PC-9 (cell line): ENCODE data around the gene GREB1L. TPM values are rescaled to one million over a fixed set of nuclear protein-coding genes. Genes with fewer than 3 reads are reported as not detected.

Experiments
- BruUV-seq: library from RNA; stranded (reverse); fragments of 400-500 nt; replicated peaks from 2 replicates; lab custom pipeline; 2021; lab: Mats Ljungman, UMichigan
- CTCF ChIA-PET: fragments of 300-600 bp; sonication (Branson Sonifier 250); formaldehyde crosslinking; loops from one replicate; lab custom pipeline; 2022; ENCODE audit warnings: antibody characterized with exemption; lab: Charles Lee
- POLR2A ChIA-PET: fragments of 300-600 bp; sonication (Branson Sonifier 250); formaldehyde crosslinking; loops from one replicate; lab custom pipeline; 2022; ENCODE audit warnings: antibody characterized with exemption; ENCODE audit not compliant: unreplicated experiment; lab: Charles Lee
- DNase-seq, 2 experiments: peaks; one replicate each; pipeline versions ENCODE4 v3.0.0 to v3.0.0-alpha.2; 2015 to 2022; ENCODE audit warnings: mixed read lengths in 1 of 2
- H2AFZ ChIP-seq: fragments of 200-600 bp; sonication (generic); 2 replicates; pipeline ENCODE4 v1.8.1; 2017; ENCODE audit warnings: antibody characterized with exemption
- H3F3A ChIP-seq: fragments of 200-600 bp; sonication (generic); 2 replicates; pipeline ENCODE4 v1.8.1; 2017; ENCODE audit warnings: antibody characterized with exemption, mild to moderate bottlenecking, low read depth; ENCODE audit not compliant: insufficient read depth
- H3K27ac ChIP-seq: fragments of 200-600 bp; sonication (generic); 2 replicates; pipeline ENCODE4 v1.6.1; 2016; ENCODE audit warnings: mixed run types
- H3K27me3 ChIP-seq: fragments of 200-600 bp; sonication (generic); 2 replicates; pipeline ENCODE4 v1.6.1; 2016; ENCODE audit warnings: low read depth, mixed run types; ENCODE audit not compliant: insufficient read depth
- H3K36me3 ChIP-seq: fragments of 200-600 bp; sonication (generic); 2 replicates; pipeline ENCODE4 v1.6.1; 2016; ENCODE audit warnings: low read depth, mixed run types
- H3K4me1 ChIP-seq: fragments of 200-600 bp; sonication (generic); replicated peaks from 2 replicates; pipeline ENCODE4 v1.6.1; 2016; ENCODE audit warnings: mixed run types; ENCODE audit not compliant: insufficient read depth
- H3K4me2 ChIP-seq: fragments of 200-600 bp; sonication (generic); 2 replicates; pipeline ENCODE4 v1.6.1; 2017; ENCODE audit warnings: mixed run types
- H3K4me3 ChIP-seq: fragments of 200-600 bp; sonication (generic); 2 replicates; pipeline ENCODE4 v1.6.1; 2016; ENCODE audit warnings: mixed run types
- H3K79me2 ChIP-seq: fragments of 200-600 bp; sonication (generic); 2 replicates; pipeline ENCODE4 v1.6.1; 2017; ENCODE audit warnings: low read depth, mixed run types
- H3K9me2 ChIP-seq: fragments of 200-600 bp; sonication (generic); 2 replicates; pipeline ENCODE4 v1.8.1; 2017; ENCODE audit warnings: mild to moderate bottlenecking; ENCODE audit not compliant: insufficient read depth
- H3K9me3 ChIP-seq: fragments of 200-600 bp; sonication (generic); 2 replicates; pipeline ENCODE4 v1.8.1; 2016; ENCODE audit warnings: low read depth; ENCODE audit not compliant: insufficient read depth
- H4K20me1 ChIP-seq: fragments of 200-600 bp; sonication (generic); 2 replicates; pipeline ENCODE4 v1.8.1; 2017; ENCODE audit not compliant: insufficient read depth
- CTCF ChIP-seq: fragments of 200-600 bp; sonication (generic); conservative IDR thresholded peaks from 2 replicates; pipeline ENCODE4 v1.6.1; 2017; ENCODE audit warnings: mixed run types, antibody characterized with exemption, mild to moderate bottlenecking, moderate library complexity
- EZH2 ChIP-seq: fragments of 200-600 bp; sonication (generic); IDR thresholded peaks from 2 replicates; pipeline ENCODE4 v1.8.0; 2017; ENCODE audit warnings: antibody characterized with exemption, low read depth
- intact Hi-C: fragments of 100-400 bp; cut with micrococcal nuclease; formaldehyde crosslinking; loops from one replicate; pipeline ENCODE4 v1.10.0; 2022; ENCODE audit not compliant: unreplicated experiment
- total RNA-seq: library from RNA; stranded (reverse); gene quantifications from 2 replicates; pipeline ENCODE4 v1.2.3, GENCODE V29; 2021

GREB1L gene
- total RNA-seq, 1 experiment from 2014 or later: 6.0 TPM

GRCh38 chr18:21316296-21316695 lies 74.3 kb downstream of the GREB1L start:
- Histone ChIP-seq H3K9me3 (no peaks in the 10 kb centered on the region), H3K9me2 (no peaks in the 10 kb centered on the region), H2AFZ (no peak overlapping the region), H3K27me3 (no peaks in the 10 kb centered on the region), H3F3A (no peaks in the 10 kb centered on the region), H4K20me1 (no peaks in the 10 kb centered on the region), H3K4me3 (no peak overlapping the region), H3K4me1 (peaks cover 9% of the 10 kb centered on the region), H3K27ac (no peak overlapping the region), H3K36me3 (no peaks in the 10 kb centered on the region), H3K4me2 (no peak overlapping the region), H3K79me2 (no peaks in the 10 kb centered on the region)
- TF ChIP-seq EZH2 (no peak), CTCF (no peak)
- DNase-seq: no peak
- intact Hi-C loops: no loop called here
- POLR2A ChIA-PET: no interaction called here
- CTCF ChIA-PET: no interaction called here
- BruUV-seq: no TSS peak

- Histone ChIP-seq H3K4me1 (peaks cover 5% of the 10 kb centered on the region), H3K4me2 (no peak overlapping the region), H4K20me1 (no peaks in the 10 kb centered on the region), H3F3A (no peaks in the 10 kb centered on the region), H3K9me2 (no peaks in the 10 kb centered on the region), H3K79me2 (no peaks in the 10 kb centered on the region), H3K27me3 (no peaks in the 10 kb centered on the region), H3K9me3 (no peaks in the 10 kb centered on the region), H3K36me3 (no peaks in the 10 kb centered on the region), H3K4me3 (no peak overlapping the region), H3K27ac (no peak overlapping the region), H2AFZ (no peak overlapping the region)
- DNase-seq: no peak
- TF ChIP-seq CTCF (no peak), EZH2 (no peak)
- intact Hi-C loops: no loop called here
- ChIA-PET POLR2A (no interaction called here), CTCF (no interaction called here)
- BruUV-seq: no TSS peak
Measured at GRCh38 chr18:21321711-21322110, 79.7 kb downstream of the GREB1L start.

- no peak for DNase-seq
- H3K9me3 ChIP-seq: no peaks in the 10 kb centered on the region
- no peak overlapping the region for H3K4me3 ChIP-seq
- H3K27ac ChIP-seq: peak overlapping the region; percentile 57
- H3K79me2 ChIP-seq: 0 out of 2 replicates have a peak, but pooled peaks cover 3% of the 10 kb centered on the region
- no peak overlapping the region for H2AFZ ChIP-seq
- peaks cover 27% of the 10 kb centered on the region; the same call in 1 of the 2 replicates for H3F3A ChIP-seq
- ChIA-PET CTCF (no interaction called here), POLR2A (no interaction called here)
- H3K4me1 ChIP-seq: peaks cover 56% of the 10 kb centered on the region
- BruUV-seq: no TSS peak
- H3K9me2 ChIP-seq: no peaks in the 10 kb centered on the region
- H3K4me2 ChIP-seq: no peak overlapping the region
- TF ChIP-seq CTCF (no peak), EZH2 (no peak)
- H4K20me1 ChIP-seq: no peaks in the 10 kb centered on the region
- no peaks in the 10 kb centered on the region for H3K27me3 ChIP-seq
- intact Hi-C loops: no loop called here
- no peaks in the 10 kb centered on the region for H3K36me3 ChIP-seq
Measured at GRCh38 chr18:21327101-21327500, 85.1 kb downstream of the GREB1L start.
